ENCODE data around the gene TAF6. TPM values are rescaled to one million over a fixed set of nuclear protein-coding genes. Genes with fewer than 3 reads are reported as not detected.
"Not testable (repeated sequence)": the region's sequence is repeated elsewhere in the genome, so short reads cannot be mapped to it uniquely, and the experiment has no call there.

Gene TAF6
- total RNA-seq, 1 donor from 2014 or later = 91.2 TPM

GRCh38 chr7:100137851-100138760 lies 18.9 kb upstream of the TAF6 start:
- Mint-ChIP-seq H3K27me3 (peaks cover 5% of the 10 kb centered on the region), H3K36me3 (ENCODE audit: insufficient read depth) (no peaks in the 10 kb centered on the region), H3K9me3 (ENCODE audit: low read depth) (no peaks in the 10 kb centered on the region), H3K4me1 (ENCODE audit: low read depth) (no peaks in the 10 kb centered on the region), H3K4me3 (ENCODE audit: low read depth) (no peak overlapping the region), H3K27ac (no peak overlapping the region)
- DNase-seq (ENCODE audit: low spot score, unreplicated experiment) = no peak
- TF ChIP-seq CTCF (IDR thresholded peaks at IDR 0.05; ENCODE audit: unreplicated experiment) = no peak

- peak; percentile 43 for DNase-seq (ENCODE audit: low spot score, unreplicated experiment)
- H3K9me3 Mint-ChIP-seq (ENCODE audit: low read depth) = no peaks in the 10 kb centered on the region
- H3K4me1 Mint-ChIP-seq (ENCODE audit: low read depth) = peaks cover 1% of the 10 kb centered on the region
- no peak overlapping the region for H3K27ac Mint-ChIP-seq
- H3K4me3 Mint-ChIP-seq (ENCODE audit: low read depth) = no peak overlapping the region
- H3K36me3 Mint-ChIP-seq (ENCODE audit: insufficient read depth) = no peaks in the 10 kb centered on the region
- TF ChIP-seq CTCF (IDR thresholded peaks at IDR 0.05; ENCODE audit: unreplicated experiment) = peak; percentile 90
- H3K27me3 Mint-ChIP-seq = peaks cover 9% of the 10 kb centered on the region
Measured at GRCh38 chr7:100132697-100133151, 13.6 kb upstream of the TAF6 start.

GRCh38 chr7:100132126-100132525 lies 13.0 kb upstream of the TAF6 start:
- Mint-ChIP-seq H3K4me1 (ENCODE audit: low read depth) (peaks cover 1% of the 10 kb centered on the region), H3K27ac (no peak overlapping the region), H3K4me3 (ENCODE audit: low read depth) (no peak overlapping the region), H3K9me3 (ENCODE audit: low read depth) (no peaks in the 10 kb centered on the region), H3K36me3 (ENCODE audit: insufficient read depth) (no peaks in the 10 kb centered on the region), H3K27me3 (peaks cover 9% of the 10 kb centered on the region)
- TF ChIP-seq CTCF (IDR thresholded peaks at IDR 0.05; ENCODE audit: unreplicated experiment) = no peak
- no peak for DNase-seq (ENCODE audit: low spot score, unreplicated experiment)

- H3K27me3 Mint-ChIP-seq = peaks cover 9% of the 10 kb centered on the region
- no peak overlapping the region for H3K27ac Mint-ChIP-seq
- peak; percentile 86 for DNase-seq (ENCODE audit: low spot score, unreplicated experiment)
- no peaks in the 10 kb centered on the region for H3K9me3 Mint-ChIP-seq (ENCODE audit: low read depth)
- peak; percentile 93 for TF ChIP-seq CTCF (IDR thresholded peaks at IDR 0.05; ENCODE audit: unreplicated experiment)
- no peak overlapping the region for H3K4me3 Mint-ChIP-seq (ENCODE audit: low read depth)
- no peaks in the 10 kb centered on the region for H3K36me3 Mint-ChIP-seq (ENCODE audit: insufficient read depth)
- peaks cover 5% of the 10 kb centered on the region for H3K4me1 Mint-ChIP-seq (ENCODE audit: low read depth)
Measured at GRCh38 chr7:100130608-100131453, 11.7 kb upstream of the TAF6 start.

- H3K4me3 Mint-ChIP-seq (ENCODE audit: low read depth); H3K27ac Mint-ChIP-seq; H3K9me3 Mint-ChIP-seq (ENCODE audit: low read depth); H3K27me3 Mint-ChIP-seq; DNase-seq (ENCODE audit: low spot score, unreplicated experiment); H3K4me1 Mint-ChIP-seq (ENCODE audit: low read depth); H3K36me3 Mint-ChIP-seq (ENCODE audit: insufficient read depth): not testable (repeated sequence)
Measured at GRCh38 chr7:100130220-100130607, 11.1 kb upstream of the TAF6 start.

Data from progenitor cell of endocrine pancreas (in vitro differentiated cells).